Panc1 (cell line): Measurements from ENCODE around the gene SLC22A16.

Experiments
- CTCF ChIP-seq: fragments of 450-650 bp; IDR thresholded peaks from 2 replicates; pipeline ENCODE4 v1.5.1; 2017; ENCODE audit warnings: mild to moderate bottlenecking
- POLR2AphosphoS5 ChIP-seq: IDR thresholded peaks from 2 replicates; pipeline ENCODE4 v1.6.1; 2012; ENCODE audit warnings: mild to moderate bottlenecking, low read depth, low read length, moderate library complexity

- no peak for TF ChIP-seq CTCF
- TF ChIP-seq POLR2AphosphoS5, result no peak
Measured at GRCh38 chr6:110511401-110511800, 35.0 kb upstream of the SLC22A16 start.
